ENCODE measurements around the gene TM4SF20. TPM values are rescaled to one million over a fixed set of nuclear protein-coding genes. Genes with fewer than 3 reads are reported as not detected.

Gene TM4SF20
- polyA plus RNA-seq, 1 donor (not counting 4 experiments of a cell fraction or from before 2014, with no cell fraction given): not detected

- TF ChIP-seq CTCF (optimal IDR thresholded peaks at IDR 0.05 in 1 of 3, IDR thresholded peaks at IDR 0.05 in 1 of 3, conservative IDR thresholded peaks at IDR 0.05 in 1 of 3; ENCODE audit: extremely low read depth in 1 of 3, insufficient read depth in 2 of 3, low read length in 3 of 3) (no peak), EZH2 (IDR thresholded peaks at IDR 0.05; ENCODE audit: low read length) (no peak)
- no peaks in the 10 kb centered on the region for H4K20me1 ChIP-seq (ENCODE audit: control insufficient read depth, extremely low read depth, insufficient read depth, low read length)
- dilution Hi-C loops (cut with MboI; ENCODE audit: extremely low pct_ligation_motif_present, low sequenced_read_pairs): no loop called here
- DNase-seq (ENCODE audit: low read depth, low spot score): peak; percentile 67
- no peaks in the 10 kb centered on the region for H3K79me2 ChIP-seq (ENCODE audit: control insufficient read depth, insufficient read depth, low read length)
- FAIRE-seq: peak; percentile 91
- no peak overlapping the region for H3K4me3 ChIP-seq (ENCODE audit: control insufficient read depth in 2 of 3, extremely low read depth in 1 of 3, insufficient read depth in 2 of 3, low read depth in 1 of 3, low read length in 3 of 3)
- peaks cover 22% of the 10 kb centered on the region for H3K4me1 ChIP-seq (ENCODE audit: control insufficient read depth, extremely low read depth, insufficient read depth, low read length)
- no peaks in the 10 kb centered on the region for H3K27me3 ChIP-seq (ENCODE audit: control insufficient read depth, extremely low read depth, insufficient read depth, low read length)
- no peak overlapping the region for H3K9ac ChIP-seq (ENCODE audit: control insufficient read depth, extremely low read depth, insufficient read depth, low read length)
- H3K9me3 ChIP-seq (ENCODE audit: control insufficient read depth, low read depth, low read length): no peaks in the 10 kb centered on the region
- peak overlapping the region; percentile 70 for H2AFZ ChIP-seq (ENCODE audit: control insufficient read depth, low read length)
- H3K9me1 ChIP-seq (ENCODE audit: control insufficient read depth, extremely low read depth, insufficient read depth, low read length): no peaks in the 10 kb centered on the region
- no peaks in the 10 kb centered on the region for H3K36me3 ChIP-seq (ENCODE audit: control insufficient read depth in 2 of 2, extremely low read depth in 1 of 2, insufficient read depth in 2 of 2, low read length in 2 of 2)
- H3K4me2 ChIP-seq (ENCODE audit: control insufficient read depth, extremely low read depth, insufficient read depth, low read depth, low read length): peak overlapping the region; percentile 30
- peak overlapping the region; percentile 48 for H3K27ac ChIP-seq (ENCODE audit: control insufficient read depth, insufficient read depth, low read length)
Observed at GRCh38 chr2:227395556-227395955, 16.4 kb upstream of the TM4SF20 start.

GRCh38 chr2:227394401-227394800 is 15.3 kb upstream of the TM4SF20 start:
- Histone ChIP-seq H4K20me1 (ENCODE audit: control insufficient read depth, extremely low read depth, insufficient read depth, low read length) (no peaks in the 10 kb centered on the region), H3K9ac (ENCODE audit: control insufficient read depth, extremely low read depth, insufficient read depth, low read length) (no peak overlapping the region), H3K36me3 (ENCODE audit: control insufficient read depth in 2 of 2, extremely low read depth in 1 of 2, insufficient read depth in 2 of 2, low read length in 2 of 2) (no peaks in the 10 kb centered on the region), H3K9me1 (ENCODE audit: control insufficient read depth, extremely low read depth, insufficient read depth, low read length) (no peaks in the 10 kb centered on the region), H2AFZ (ENCODE audit: control insufficient read depth, low read length) (no peak overlapping the region), H3K27me3 (ENCODE audit: control insufficient read depth, extremely low read depth, insufficient read depth, low read length) (no peaks in the 10 kb centered on the region), H3K27ac (ENCODE audit: control insufficient read depth, insufficient read depth, low read length) (no peak overlapping the region), H3K79me2 (ENCODE audit: control insufficient read depth, insufficient read depth, low read length) (no peaks in the 10 kb centered on the region), H3K4me2 (ENCODE audit: control insufficient read depth, extremely low read depth, insufficient read depth, low read depth, low read length) (no peak overlapping the region), H3K4me1 (ENCODE audit: control insufficient read depth, extremely low read depth, insufficient read depth, low read length) (peaks cover 22% of the 10 kb centered on the region), H3K9me3 (ENCODE audit: control insufficient read depth, low read depth, low read length) (no peaks in the 10 kb centered on the region), H3K4me3 (ENCODE audit: control insufficient read depth in 2 of 3, extremely low read depth in 1 of 3, insufficient read depth in 2 of 3, low read depth in 1 of 3, low read length in 3 of 3) (no peak overlapping the region)
- no peak for DNase-seq (ENCODE audit: low read depth, low spot score)
- TF ChIP-seq CTCF (optimal IDR thresholded peaks at IDR 0.05 in 1 of 3, IDR thresholded peaks at IDR 0.05 in 1 of 3, conservative IDR thresholded peaks at IDR 0.05 in 1 of 3; ENCODE audit: extremely low read depth in 1 of 3, insufficient read depth in 2 of 3, low read length in 3 of 3) (no peak), EZH2 (IDR thresholded peaks at IDR 0.05; ENCODE audit: low read length) (no peak)
- no peak for FAIRE-seq
- dilution Hi-C loops (cut with MboI; ENCODE audit: extremely low pct_ligation_motif_present, low sequenced_read_pairs): no loop called here

Data from keratinocyte (primary cell).